Stimulated activated CD8-positive, alpha-beta memory T cell treated with anti-CD3 and anti-CD28 coated beads, Interleukin-4, amount 100 ng/mL, for 4 hours (primary cell): ENCODE data around the gene TGFBR3.

Experiments used
- DNase-seq, 2 donors: peaks; one replicate each; pipeline ENCODE4 v3.0.0-alpha.2; 2020; ENCODE audit warnings: low read depth in 2 of 2, low spot score in 1 of 2

The TGFBR3 gene

DNA sequence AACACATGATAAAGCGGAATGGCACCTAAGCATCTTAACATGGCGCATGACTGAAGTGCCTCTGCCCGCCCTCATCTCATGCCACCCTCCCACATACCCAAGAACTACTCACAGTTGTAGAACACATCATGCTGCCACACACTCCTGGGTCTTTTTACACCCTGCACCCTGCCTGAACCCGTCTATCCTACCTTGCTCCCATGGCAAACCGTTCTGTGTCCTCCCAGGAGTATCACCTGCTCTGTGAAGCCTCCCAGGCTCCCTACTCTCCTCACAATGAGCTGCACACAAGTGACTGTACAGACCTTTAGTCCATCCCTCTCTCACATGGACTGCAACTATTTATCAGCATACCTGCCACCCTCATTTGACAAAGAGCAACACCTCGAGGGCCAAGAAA is 144.0 kb downstream of the TGFBR3 start:
- DNase-seq: no peak

GRCh38 chr1:91741301-91741700 is 144.7 kb downstream of the TGFBR3 start:
- DNase-seq: no peak

DNA sequence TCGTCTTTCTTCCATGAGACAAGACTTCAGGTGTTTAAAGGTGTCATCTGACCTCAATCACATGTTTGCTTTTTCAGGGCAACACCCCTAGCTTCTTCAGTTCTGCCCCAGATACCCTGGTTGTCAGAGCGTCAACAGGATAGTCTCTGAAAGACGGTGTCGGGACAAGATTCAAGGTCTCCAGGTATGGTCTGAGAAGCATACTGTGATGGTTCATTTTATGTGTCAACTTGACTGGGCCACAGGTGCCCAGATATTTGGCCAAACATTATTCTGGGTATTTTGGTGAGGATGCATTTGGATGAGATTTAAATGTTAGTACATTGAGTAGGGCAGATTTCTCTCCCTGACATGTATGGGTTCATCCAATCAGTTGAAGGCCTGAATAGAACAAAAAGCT is 148.3 kb downstream of the TGFBR3 start:
- no peak for DNase-seq

GRCh38 chr1:91736715-91737615 is 149.0 kb downstream of the TGFBR3 start:
- DNase-seq: no peak

DNA sequence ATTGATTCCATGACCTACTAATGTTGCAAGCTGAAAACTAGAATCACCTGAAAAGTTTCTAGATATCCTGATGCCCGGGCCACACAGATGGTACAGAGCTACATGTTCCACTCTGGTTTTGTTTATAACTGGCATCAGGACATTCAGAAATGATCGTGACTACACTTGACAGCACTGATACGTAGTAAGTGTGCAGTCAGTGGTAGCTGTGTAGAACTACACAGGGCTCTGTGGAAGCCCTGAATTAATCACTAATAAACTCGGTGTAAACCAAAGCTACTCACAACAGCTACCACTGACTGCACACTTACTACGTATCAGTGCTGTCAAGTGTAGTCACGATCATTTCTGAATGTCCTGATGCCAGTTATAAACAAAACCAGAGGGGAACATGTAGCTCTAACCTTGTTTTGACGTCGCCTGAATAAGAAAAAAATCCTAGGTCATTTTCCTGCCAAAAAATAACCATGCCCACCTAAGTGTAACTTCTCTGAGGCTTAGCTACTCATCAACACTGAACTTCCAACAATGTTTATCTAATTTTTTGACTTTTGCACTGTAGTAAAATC is 149.7 kb downstream of the TGFBR3 start:
- DNase-seq: no peak

DNA sequence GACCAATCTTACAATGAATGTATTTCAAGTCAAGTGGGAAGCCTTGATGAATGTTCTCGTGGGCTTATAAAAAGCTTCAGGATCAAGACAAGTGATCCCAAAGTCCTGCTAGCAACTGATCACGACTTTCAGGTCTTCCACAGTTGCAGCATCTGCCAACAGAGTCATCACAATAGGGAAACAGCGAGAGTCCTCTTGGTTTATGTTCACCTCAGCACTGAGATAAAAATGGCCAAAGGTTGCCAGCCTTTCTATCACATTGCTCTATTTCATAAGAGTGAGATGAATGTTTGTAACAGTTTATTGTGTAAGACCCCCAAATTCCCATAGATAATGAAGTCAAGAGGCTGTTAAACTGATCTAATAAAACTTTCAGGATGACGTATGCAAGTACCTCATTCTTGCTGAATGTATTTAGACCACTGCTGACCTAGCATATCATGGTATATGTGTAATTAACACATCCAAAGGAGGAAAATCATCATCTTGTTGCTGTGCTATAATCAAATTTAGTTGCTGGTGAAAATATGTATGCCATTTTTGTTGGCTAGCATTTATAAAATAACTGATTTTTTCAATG is 150.6 kb downstream of the TGFBR3 start:
- DNase-seq: no peak

- DNase-seq: no peak
These were observed 151.2 kb downstream of the TGFBR3 start for GRCh38 chr1:91734761-91735160.

GRCh38 chr1:91733108-91733710 is 152.7 kb downstream of the TGFBR3 start:
- DNase-seq: no peak

GRCh38 chr1:91732291-91733107 is 153.5 kb downstream of the TGFBR3 start:
- DNase-seq: peak in 1 of 2 donors; percentile 3

DNA sequence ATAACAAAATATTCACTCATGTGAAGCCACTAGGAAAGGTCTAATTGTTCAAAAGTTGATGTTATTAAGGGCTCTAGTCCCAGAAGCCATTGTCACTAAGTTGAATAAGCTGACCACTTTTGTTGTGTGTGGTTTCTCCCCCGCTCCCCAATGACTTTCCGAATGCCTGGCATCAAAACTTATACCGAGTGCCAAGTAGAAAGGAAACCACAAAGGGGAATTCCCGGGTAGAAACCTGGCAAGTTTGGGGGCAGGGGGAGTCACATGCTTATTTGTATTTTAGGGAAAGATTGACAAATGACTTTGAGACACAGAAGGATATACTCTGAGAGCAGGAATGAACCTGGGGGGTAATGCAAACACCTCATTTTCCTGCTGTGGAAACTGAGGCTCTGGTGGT is 154.1 kb downstream of the TGFBR3 start:
- peak; percentile 14 to 29 for DNase-seq

DNA sequence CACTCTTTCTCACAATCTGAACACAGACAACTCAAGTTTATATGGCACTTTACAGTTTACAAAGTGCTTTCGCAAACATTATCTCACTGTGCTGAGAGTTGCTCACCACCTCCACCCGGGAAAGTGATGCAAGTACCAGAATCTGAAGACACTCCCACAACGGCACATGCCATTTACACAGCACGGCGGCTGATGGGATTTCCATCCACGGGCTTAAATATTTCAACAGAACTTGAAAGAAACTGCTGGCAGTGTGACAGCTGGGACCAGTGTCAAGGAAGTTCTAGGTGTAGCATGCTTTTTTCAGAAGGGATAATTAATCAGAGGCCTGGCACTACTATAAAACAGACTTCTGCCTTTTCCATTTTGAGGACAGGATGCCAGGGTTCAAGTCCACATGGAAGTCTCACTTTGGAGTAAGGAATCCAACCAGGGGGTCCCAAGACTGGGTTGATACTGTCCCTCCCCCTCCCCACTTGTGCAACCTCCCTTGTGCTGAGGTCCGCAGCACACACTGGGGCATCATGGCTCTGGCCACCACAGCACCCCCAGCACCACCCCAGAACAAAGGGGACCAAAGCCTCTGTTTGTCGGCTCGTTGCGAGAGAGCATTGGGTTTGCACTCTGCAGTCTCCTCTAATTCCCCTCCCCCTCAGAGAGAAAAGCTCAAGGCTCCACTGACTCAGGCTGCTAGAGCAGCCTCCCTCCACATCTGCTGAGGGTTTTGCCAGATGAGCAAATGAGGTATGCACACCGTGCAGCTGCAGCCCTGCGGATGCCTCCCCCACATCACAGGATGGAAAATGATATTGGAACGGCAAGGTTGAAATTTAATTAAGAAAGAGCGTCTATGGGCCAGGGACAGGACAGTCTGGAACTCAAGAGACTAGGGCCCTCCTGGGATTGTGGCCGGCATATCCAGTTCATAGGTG is 154.9 kb downstream of the TGFBR3 start:
- DNase-seq: peak in 1 of 2 donors; percentile 3

DNA sequence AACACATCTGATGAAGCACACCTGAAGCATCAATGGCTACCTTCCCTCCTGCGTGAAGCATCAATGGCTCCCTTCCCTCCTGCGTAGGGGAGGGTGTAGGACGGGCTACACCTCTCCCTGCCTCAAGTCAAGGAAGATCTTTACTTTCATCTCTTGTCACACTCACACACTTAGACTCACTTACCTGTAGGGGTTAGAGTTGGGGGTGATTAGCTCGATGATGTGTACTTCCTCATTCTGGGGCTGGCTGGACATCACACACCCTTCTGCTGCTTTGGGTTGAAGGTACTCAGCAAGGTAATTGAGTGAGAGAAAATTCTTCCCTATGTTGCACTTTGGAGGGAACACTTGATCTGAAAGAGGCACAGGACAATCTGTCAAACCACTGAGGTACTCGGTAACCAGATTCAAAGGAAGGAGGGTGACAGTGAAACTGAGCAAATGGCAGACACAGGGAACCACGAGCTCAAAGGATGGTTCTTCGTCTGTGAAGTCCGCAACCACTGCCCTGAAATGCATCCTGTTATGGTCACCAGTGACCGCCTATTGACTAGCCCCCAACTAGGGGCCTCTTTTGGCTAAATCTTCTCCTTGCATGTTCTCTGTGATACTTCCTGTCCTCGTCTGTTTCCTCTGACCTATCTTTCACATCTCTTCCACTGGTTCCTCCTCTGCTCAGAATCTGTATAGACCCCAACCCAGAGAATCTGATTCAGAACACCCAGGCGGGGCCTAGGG is 156.2 kb downstream of the TGFBR3 start:
- no peak for DNase-seq

GRCh38 chr1:91727763-91728162 is 158.2 kb downstream of the TGFBR3 start:
- no peak for DNase-seq

DNA sequence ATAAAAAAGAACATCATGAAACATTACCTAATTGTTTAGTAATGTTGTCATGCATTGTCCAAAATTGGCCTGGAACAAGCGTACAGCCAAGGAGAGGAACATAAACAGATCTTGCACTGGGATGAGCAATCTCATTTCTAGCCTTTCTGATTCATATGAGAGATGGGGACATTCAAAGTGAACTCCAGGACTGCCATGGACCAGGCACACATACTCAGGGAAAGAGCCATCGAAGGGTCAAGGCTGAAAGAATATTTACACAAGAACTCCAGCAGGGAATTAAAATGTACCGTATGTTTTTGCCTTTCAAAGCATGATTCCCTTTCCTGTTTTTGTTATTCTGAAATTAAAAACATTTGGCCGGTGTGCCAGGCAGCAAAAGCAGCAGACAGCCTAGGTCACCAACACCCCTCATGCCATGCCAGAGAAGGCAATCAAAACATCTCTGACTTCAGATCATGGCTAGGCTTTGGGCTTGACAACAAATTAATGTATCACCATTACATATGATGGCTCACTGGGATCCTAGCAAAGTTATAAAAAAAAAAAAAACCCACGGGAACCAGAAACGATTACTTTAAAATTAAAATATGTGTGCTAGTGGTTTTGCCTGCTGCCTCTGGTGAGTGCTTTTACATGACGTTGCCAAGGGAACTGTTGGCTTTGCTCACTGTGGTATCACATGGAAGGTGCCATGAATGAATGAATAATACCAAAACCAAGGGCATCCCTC is 159.8 kb downstream of the TGFBR3 start:
- no peak for DNase-seq

- DNase-seq: no peak
These were observed 160.3 kb downstream of the TGFBR3 start for GRCh38 chr1:91725618-91725988.

- no peak for DNase-seq
These were observed 161.3 kb downstream of the TGFBR3 start for GRCh38 chr1:91724644-91725043.

GRCh38 chr1:91724231-91724630 is 161.7 kb downstream of the TGFBR3 start:
- no peak for DNase-seq

DNA sequence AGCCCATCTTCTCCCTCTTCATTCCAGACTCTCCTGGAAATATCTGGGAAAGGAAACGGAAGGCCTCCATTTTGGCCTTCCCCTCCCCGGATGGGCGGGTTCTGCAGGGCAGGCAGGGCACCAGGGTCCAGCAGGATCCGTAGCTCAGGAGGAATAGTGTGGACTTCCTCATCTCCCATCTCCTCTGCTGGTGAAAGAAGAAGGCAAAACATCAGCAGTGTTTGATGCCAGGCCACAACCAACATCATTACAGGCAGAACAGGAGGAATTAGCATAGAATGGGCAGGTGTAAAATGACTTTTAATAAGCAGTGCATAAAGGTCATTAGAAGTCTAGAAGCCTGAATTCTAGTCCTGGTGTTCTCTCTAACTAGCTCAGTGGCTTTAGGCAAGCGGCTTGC is 165.9 kb downstream of the TGFBR3 start:
- DNase-seq: no peak

DNA sequence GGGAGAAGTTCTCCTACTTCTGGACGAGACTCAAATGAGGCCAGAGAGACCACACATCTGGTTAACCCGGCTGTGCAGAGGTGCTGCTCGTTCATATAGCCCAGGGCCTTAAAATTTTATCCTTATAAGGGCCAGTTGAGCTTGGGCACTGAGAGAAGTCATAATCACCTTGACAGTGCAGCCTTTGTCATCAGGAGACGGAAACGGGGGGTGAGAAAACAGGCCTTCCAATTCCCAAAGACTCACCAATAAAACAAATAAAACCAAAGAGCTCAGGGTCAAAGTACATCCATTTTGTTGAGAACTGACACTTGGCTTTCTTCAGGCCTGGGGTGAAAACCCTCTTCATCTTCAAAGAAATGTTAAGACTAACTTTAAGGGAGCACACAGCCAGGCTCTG is 167.1 kb downstream of the TGFBR3 start:
- no peak for DNase-seq
